A673 (cell line): ENCODE measurements around the gene TTC14. TPM values are rescaled to one million over a fixed set of nuclear protein-coding genes. Genes with fewer than 3 reads are reported as not detected.

Experiments used
- BruUV-seq: library from RNA; stranded (reverse); fragments of 400-500 nt; replicated peaks from 2 replicates; lab custom pipeline; 2021; lab: Mats Ljungman, UMichigan
- CTCF ChIA-PET: fragments of 300-600 bp; sonication (Branson Sonifier 250); formaldehyde crosslinking; loops from one replicate; lab custom pipeline; 2022; ENCODE audit warnings: antibody characterized with exemption; lab: Charles Lee
- POLR2A ChIA-PET: fragments of 300-600 bp; sonication (Branson Sonifier 250); formaldehyde crosslinking; loops from one replicate; lab custom pipeline; 2022; ENCODE audit warnings: antibody characterized with exemption; ENCODE audit not compliant: low non-redundant PET; lab: Charles Lee
- DNase-seq: peaks from one replicate; pipeline ENCODE4 v3.0.0-alpha.2; 2015; ENCODE audit warnings: low spot score
- H3K27ac ChIP-seq: fragments of 200-600 bp; sonication (generic); 2 replicates; pipeline ENCODE4 v1.5.1; 2016; ENCODE audit warnings: mixed run types, low read depth, mild to moderate bottlenecking, mixed read lengths, antibody characterized with exemption, low read length; ENCODE audit not compliant: poor library complexity, severe bottlenecking
- H3K27me3 ChIP-seq: fragments of 200-600 bp; sonication (generic); replicated peaks from 2 replicates; pipeline ENCODE4 v1.6.1; 2017; ENCODE audit warnings: mixed run types, low read depth, mild to moderate bottlenecking, mixed read lengths, antibody characterized with exemption, low read length; ENCODE audit not compliant: insufficient read depth, poor library complexity
- H3K36me3 ChIP-seq: fragments of 200-600 bp; sonication (generic); 2 replicates; pipeline ENCODE4 v1.6.1; 2016; ENCODE audit warnings: mixed run types, mild to moderate bottlenecking, mixed read lengths, antibody characterized with exemption, low read length; ENCODE audit not compliant: insufficient read depth, poor library complexity, severe bottlenecking
- H3K4me1 ChIP-seq: fragments of 200-600 bp; sonication (generic); 2 replicates; pipeline ENCODE4 v1.6.1; 2017; ENCODE audit warnings: mixed run types, mild to moderate bottlenecking, mixed read lengths, antibody characterized with exemption, low read length; ENCODE audit not compliant: insufficient read depth, poor library complexity, severe bottlenecking
- H3K4me3 ChIP-seq: fragments of 200-600 bp; sonication (generic); 2 replicates; pipeline ENCODE4 v1.5.1; 2016; ENCODE audit warnings: low read depth, mixed run types, mild to moderate bottlenecking, mixed read lengths, low read length; ENCODE audit not compliant: poor library complexity, severe bottlenecking
- H3K9me3 ChIP-seq: fragments of 200-600 bp; sonication (generic); 2 replicates; pipeline ENCODE4 v1.6.1; 2016; ENCODE audit warnings: mixed run types, low read depth, mild to moderate bottlenecking, mixed read lengths, antibody characterized with exemption, low read length; ENCODE audit not compliant: poor library complexity, severe bottlenecking
- EZH2 ChIP-seq: fragments of 200-600 bp; sonication (generic); IDR thresholded peaks from 2 replicates; pipeline ENCODE4 v1.6.1; 2017; ENCODE audit warnings: borderline replicate concordance, low read depth, mild to moderate bottlenecking, mixed read lengths, antibody characterized with exemption, low read length; ENCODE audit not compliant: poor library complexity, severe bottlenecking
- intact Hi-C: fragments of 100-400 bp; cut with micrococcal nuclease; formaldehyde crosslinking; loops from one replicate; pipeline ENCODE4 v1.10.0; 2022; ENCODE audit not compliant: unreplicated experiment
- total RNA-seq: library from RNA; stranded (reverse); gene quantifications from 2 replicates; pipeline ENCODE4 v1.2.3, GENCODE V29; 2021
- TF ChIP-seq, protein P1 (sequence below): fragments of 300-800, 200-600 bp; sonication (generic); conservative IDR thresholded peaks from 2 replicates; pipeline ENCODE4 v1.5.1; 2017; ENCODE audit warnings: low read depth, mild to moderate bottlenecking, antibody characterized with exemption, low read length, moderate library complexity, mixed read lengths

The TTC14 gene
- total RNA-seq, 1 experiment from 2014 or later: 30.0 TPM

DNA sequence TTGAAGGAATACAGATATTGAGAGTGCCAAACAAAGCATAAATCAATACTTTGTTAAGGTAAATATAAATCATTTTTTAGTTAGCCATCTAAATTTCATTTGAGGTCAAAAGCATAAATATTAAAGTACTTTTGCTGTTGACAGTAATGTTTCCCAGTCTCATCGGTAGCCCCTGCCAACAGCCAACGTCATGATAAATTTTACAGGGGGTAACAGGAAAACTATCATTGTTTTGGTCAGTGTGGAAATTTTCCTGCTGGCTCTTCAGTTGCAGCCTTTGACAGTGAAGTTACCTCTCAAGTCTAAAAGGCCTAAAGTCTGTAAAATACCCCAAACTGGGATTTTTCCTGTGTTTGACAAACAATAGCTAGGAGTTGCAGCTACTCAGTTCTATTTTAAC lies 37.3 kb upstream of the TTC14 start:
- Histone ChIP-seq H3K27ac (no peak overlapping the region), H3K4me1 (no peaks in the 10 kb centered on the region), H3K27me3 (peaks cover 18% of the 10 kb centered on the region), H3K9me3 (no peaks in the 10 kb centered on the region), H3K4me3 (no peak overlapping the region), H3K36me3 (no peaks in the 10 kb centered on the region)
- ChIA-PET CTCF (no interaction called here), POLR2A (no interaction called here)
- BruUV-seq: no TSS peak
- TF ChIP-seq EZH2: no peak
- TF ChIP-seq, protein P1, sequence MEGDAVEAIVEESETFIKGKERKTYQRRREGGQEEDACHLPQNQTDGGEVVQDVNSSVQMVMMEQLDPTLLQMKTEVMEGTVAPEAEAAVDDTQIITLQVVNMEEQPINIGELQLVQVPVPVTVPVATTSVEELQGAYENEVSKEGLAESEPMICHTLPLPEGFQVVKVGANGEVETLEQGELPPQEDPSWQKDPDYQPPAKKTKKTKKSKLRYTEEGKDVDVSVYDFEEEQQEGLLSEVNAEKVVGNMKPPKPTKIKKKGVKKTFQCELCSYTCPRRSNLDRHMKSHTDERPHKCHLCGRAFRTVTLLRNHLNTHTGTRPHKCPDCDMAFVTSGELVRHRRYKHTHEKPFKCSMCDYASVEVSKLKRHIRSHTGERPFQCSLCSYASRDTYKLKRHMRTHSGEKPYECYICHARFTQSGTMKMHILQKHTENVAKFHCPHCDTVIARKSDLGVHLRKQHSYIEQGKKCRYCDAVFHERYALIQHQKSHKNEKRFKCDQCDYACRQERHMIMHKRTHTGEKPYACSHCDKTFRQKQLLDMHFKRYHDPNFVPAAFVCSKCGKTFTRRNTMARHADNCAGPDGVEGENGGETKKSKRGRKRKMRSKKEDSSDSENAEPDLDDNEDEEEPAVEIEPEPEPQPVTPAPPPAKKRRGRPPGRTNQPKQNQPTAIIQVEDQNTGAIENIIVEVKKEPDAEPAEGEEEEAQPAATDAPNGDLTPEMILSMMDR: no peak
- intact Hi-C loops: no loop called here
- no peak for DNase-seq

DNA sequence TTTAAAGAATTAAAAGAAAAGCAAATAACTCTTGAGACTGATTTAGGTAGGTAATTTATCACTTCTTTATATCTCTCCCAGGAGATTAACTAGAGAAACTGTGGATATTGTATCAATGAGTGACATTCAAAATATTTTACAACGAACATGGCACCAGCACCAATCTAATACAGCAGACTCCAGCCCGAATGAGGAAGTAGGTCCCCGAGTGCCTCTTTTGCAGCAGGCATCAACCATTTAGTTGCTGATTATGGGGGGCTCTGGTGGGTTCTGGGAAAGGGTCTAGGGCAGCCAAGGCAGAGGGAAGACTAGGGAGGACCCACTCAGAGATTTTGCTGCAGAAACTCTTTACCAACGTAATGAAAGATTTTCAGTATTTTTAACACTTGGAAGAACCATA lies 31.7 kb upstream of the TTC14 start:
- Histone ChIP-seq H3K36me3 (no peaks in the 10 kb centered on the region), H3K4me3 (no peak overlapping the region), H3K4me1 (no peaks in the 10 kb centered on the region), H3K27me3 (peaks cover 22% of the 10 kb centered on the region), H3K27ac (no peak overlapping the region), H3K9me3 (no peaks in the 10 kb centered on the region)
- intact Hi-C loops: no loop called here
- CTCF ChIA-PET: no interaction called here
- no TSS peak for BruUV-seq
- TF ChIP-seq, protein P1: no peak
- TF ChIP-seq EZH2: no peak
- DNase-seq: no peak
- POLR2A ChIA-PET: no interaction called here

DNA sequence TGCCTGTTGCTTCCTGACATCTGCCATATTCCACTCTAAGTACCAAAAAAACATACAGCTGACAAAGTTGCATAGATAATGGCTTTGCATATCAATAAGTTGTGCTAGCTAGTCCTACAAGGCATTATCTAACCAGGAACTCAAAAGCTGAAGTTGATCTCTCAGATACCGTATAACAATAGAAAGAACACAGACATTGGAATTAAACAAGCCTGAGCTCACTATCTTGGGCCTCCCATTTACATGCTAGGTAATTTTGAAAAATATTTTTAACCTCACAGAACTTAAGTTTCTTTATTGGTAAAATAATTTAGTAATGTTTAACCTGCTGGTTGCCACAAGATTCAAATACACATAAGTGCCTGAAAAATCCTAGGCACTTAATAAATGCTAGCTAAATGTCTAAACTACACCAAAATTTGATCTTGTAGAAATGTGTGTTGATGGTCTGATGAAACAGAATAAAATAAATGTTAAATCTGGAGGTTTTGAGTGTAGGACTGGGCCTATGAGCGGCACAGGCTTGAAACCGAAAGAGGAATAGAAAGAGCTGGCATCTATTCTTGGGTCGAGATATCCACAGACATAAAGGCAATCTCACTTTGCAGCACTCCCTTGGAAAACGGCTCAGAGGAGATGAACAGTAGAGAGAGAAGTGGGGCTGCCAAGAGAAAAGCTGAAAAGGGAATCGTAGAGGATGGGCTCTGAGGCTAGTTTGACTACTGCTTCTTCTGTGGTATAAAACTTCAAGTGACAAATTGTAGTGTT lies 29.9 kb upstream of the TTC14 start:
- BruUV-seq: no TSS peak
- TF ChIP-seq EZH2: no peak
- TF ChIP-seq, protein P1: no peak
- Histone ChIP-seq H3K4me1 (no peaks in the 10 kb centered on the region), H3K27ac (no peak overlapping the region), H3K4me3 (no peak overlapping the region), H3K36me3 (no peaks in the 10 kb centered on the region), H3K27me3 (peaks cover 21% of the 10 kb centered on the region), H3K9me3 (no peaks in the 10 kb centered on the region)
- intact Hi-C loops: no loop called here
- DNase-seq: no peak
- CTCF ChIA-PET: no interaction called here
- POLR2A ChIA-PET: no interaction called here
